ENCODE measurements around the gene CEACAM3. TPM values are rescaled to one million over a fixed set of nuclear protein-coding genes. Genes with fewer than 3 reads are reported as not detected.

The CEACAM3 gene
- total and polyA plus RNA-seq, 9 of the 15 experiments (the other 6 are each of a cell fraction or from before 2014, with no cell fraction given), result not detected

DNA sequence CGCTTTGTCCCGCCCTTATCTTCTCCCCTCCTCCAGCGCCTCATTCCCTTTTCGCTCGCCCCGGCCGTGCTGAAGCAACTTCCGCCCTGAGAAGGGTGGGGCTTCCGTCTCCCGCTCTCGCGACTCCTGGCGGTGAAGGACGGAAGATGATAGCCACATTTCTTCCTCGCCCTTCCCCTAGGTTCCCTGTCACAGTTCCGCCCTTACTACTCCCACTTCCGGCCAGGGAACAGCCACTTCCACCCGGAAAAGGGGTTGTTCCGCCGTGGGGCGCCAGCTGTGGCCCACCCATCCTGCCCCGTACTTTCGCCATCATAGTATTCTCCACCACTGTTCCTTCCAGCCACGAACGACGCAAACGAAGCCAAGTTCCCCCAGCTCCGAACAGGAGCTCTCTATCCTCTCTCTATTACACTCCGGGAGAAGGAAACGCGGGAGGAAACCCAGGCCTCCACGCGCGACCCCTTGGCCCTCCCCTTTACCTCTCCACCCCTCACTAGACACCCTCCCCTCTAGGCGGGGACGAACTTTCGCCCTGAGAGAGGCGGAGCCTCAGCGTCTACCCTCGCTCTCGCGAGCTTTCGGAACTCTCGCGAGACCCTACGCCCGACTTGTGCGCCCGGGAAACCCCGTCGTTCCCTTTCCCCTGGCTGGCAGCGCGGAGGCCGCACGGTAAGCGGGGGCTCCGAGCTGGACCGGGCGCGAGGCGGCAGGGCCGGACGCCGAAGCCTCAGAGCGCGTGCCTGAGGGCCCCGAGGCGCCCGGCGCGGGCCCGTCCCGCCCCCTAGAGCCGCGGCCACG lies 63.4 kb downstream of the CEACAM3 start, which contains the start of gene RPS19 (continued):
- TF ChIP-seq, protein P1, sequence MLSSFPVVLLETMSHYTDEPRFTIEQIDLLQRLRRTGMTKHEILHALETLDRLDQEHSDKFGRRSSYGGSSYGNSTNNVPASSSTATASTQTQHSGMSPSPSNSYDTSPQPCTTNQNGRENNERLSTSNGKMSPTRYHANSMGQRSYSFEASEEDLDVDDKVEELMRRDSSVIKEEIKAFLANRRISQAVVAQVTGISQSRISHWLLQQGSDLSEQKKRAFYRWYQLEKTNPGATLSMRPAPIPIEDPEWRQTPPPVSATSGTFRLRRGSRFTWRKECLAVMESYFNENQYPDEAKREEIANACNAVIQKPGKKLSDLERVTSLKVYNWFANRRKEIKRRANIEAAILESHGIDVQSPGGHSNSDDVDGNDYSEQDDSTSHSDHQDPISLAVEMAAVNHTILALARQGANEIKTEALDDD (IDR thresholded peaks at IDR 0.05), result peak; percentile 76; the same call in 1 of the 2 replicates
- TF ChIP-seq CREB1 (IDR thresholded peaks at IDR 0.05) (peak; percentile 79), CREB1 (CRISPR knock-in tag; IDR thresholded peaks at IDR 0.05) (peak; percentile 60), E2F3 (CRISPR knock-in tag; IDR thresholded peaks at IDR 0.05) (peak; percentile 68), TAF7 (tag; IDR thresholded peaks at IDR 0.05) (peak; percentile 89), RBBP5 (IDR thresholded peaks at IDR 0.05; ENCODE audit: borderline replicate concordance, insufficient read depth, low read length, poor library complexity, severe bottlenecking) (peak; percentile 89), FOXK2 (conservative IDR thresholded peaks at IDR 0.05 in 1 of 2, IDR thresholded peaks at IDR 0.05 in 1 of 2; ENCODE audit: low read depth in 2 of 2) (peak; percentile 75 to 80), RAD51 (IDR thresholded peaks at IDR 0.05; ENCODE audit: borderline replicate concordance, low read depth) (no peak; the same call in 1 of the 2 replicates), TAF1 (IDR thresholded peaks at IDR 0.05; ENCODE audit: control insufficient read depth, extremely low read depth, insufficient read depth, low read length, severe bottlenecking) (peak; percentile 97), SETDB1 (IDR thresholded peaks at IDR 0.05; ENCODE audit: low read length) (peak; percentile 67), FOXP1 (CRISPR knock-in tag; IDR thresholded peaks at IDR 0.05) (peak; percentile 75; the same call in 1 of the 2 replicates), FOXM1 (IDR thresholded peaks at IDR 0.05; ENCODE audit: low read depth) (no peak), FOXM1 (CRISPR knock-in tag; IDR thresholded peaks at IDR 0.05; ENCODE audit: low read depth) (no peak), ATF7 (IDR thresholded peaks at IDR 0.05) (peak; percentile 93), ATF1 (CRISPR knock-in tag; IDR thresholded peaks at IDR 0.05) (no peak), ATF1 (tag; IDR thresholded peaks at IDR 0.05) (peak; percentile 90), ZNF584 (CRISPR knock-in tag; IDR thresholded peaks at IDR 0.05; ENCODE audit: low read depth) (peak; percentile 32; the same call in 1 of the 2 replicates), FIP1L1 (IDR thresholded peaks at IDR 0.05; ENCODE audit: low read depth, low read length, poor library complexity, severe bottlenecking) (peak; percentile 74), HLTF (IDR thresholded peaks at IDR 0.05) (peak; percentile 91), NR3C1 (CRISPR knock-in tag; IDR thresholded peaks at IDR 0.05) (no peak), MAFF (IDR thresholded peaks at IDR 0.05; ENCODE audit: low read length) (peak; percentile 79; the same call in 1 of the 2 replicates), SREBF2 (CRISPR knock-in tag; IDR thresholded peaks at IDR 0.05) (no peak), ZNF3 (CRISPR knock-in tag; IDR thresholded peaks at IDR 0.05) (no peak), ETV5 (CRISPR knock-in tag; IDR thresholded peaks at IDR 0.05; ENCODE audit: low read depth) (peak; percentile 95), SRSF1 (IDR thresholded peaks at IDR 0.05; ENCODE audit: low read depth, low read length) (no peak)
- TF ChIP-seq, protein P2, sequence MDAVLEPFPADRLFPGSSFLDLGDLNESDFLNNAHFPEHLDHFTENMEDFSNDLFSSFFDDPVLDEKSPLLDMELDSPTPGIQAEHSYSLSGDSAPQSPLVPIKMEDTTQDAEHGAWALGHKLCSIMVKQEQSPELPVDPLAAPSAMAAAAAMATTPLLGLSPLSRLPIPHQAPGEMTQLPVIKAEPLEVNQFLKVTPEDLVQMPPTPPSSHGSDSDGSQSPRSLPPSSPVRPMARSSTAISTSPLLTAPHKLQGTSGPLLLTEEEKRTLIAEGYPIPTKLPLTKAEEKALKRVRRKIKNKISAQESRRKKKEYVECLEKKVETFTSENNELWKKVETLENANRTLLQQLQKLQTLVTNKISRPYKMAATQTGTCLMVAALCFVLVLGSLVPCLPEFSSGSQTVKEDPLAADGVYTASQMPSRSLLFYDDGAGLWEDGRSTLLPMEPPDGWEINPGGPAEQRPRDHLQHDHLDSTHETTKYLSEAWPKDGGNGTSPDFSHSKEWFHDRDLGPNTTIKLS (IDR thresholded peaks at IDR 0.05; ENCODE audit: borderline replicate concordance, low read depth), result peak; percentile 96
- TF ChIP-seq, protein P3, sequence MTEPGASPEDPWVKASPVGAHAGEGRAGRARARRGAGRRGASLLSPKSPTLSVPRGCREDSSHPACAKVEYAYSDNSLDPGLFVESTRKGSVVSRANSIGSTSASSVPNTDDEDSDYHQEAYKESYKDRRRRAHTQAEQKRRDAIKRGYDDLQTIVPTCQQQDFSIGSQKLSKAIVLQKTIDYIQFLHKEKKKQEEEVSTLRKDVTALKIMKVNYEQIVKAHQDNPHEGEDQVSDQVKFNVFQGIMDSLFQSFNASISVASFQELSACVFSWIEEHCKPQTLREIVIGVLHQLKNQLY (CRISPR knock-in tag; conservative IDR thresholded peaks at IDR 0.05), result no peak

Measured in K562 (cell line).